A549 (cell line): Measurements from ENCODE around the gene TMTC2.

Experiments
- CTCF ChIP-seq: fragments of >200 bp; sonication (Bioruptor Twin); formaldehyde crosslinking; IDR thresholded peaks from 3 replicates; pipeline ENCODE4 v1.5.1; 2016
- RAD21 ChIP-seq, 2 experiments: fragments of >200 bp in 1 of 2; sonication (Bioruptor Twin) in 1 of 2; formaldehyde crosslinking in 1 of 2; IDR thresholded peaks in 1 of 2; conservative IDR thresholded peaks in 1 of 2; 2 replicates in 1 of 2; 3 replicates in 1 of 2; pipeline ENCODE4 v1.6.1; 2012 to 2018; ENCODE audit warnings: inconsistent platforms in 1 of 2
- REST ChIP-seq: fragments of 200-600 bp; sonication (generic); IDR thresholded peaks from 2 replicates; pipeline ENCODE4 v1.6.1; 2016; ENCODE audit warnings: antibody characterized with exemption, mild to moderate bottlenecking, moderate library complexity

GRCh38 chr12:82694970-82695369 is 8.3 kb downstream of the TMTC2 start:
- TF ChIP-seq CTCF (no peak), RAD21 (conservative IDR thresholded peaks at IDR 0.05 in 1 of 2, IDR thresholded peaks at IDR 0.05 in 1 of 2) (no peak), REST (no peak)
